GM19463 (cell line): ENCODE data around the gene KCNJ11.

Source experiments
- ATAC-seq: cut with Tn5 transposase; IDR thresholded peaks from one replicate; pipeline ENCODE4 v1.9.1; 2021; ENCODE audit warnings: mild to moderate bottlenecking, moderate library complexity; ENCODE audit not compliant: unreplicated experiment

The KCNJ11 gene

DNA sequence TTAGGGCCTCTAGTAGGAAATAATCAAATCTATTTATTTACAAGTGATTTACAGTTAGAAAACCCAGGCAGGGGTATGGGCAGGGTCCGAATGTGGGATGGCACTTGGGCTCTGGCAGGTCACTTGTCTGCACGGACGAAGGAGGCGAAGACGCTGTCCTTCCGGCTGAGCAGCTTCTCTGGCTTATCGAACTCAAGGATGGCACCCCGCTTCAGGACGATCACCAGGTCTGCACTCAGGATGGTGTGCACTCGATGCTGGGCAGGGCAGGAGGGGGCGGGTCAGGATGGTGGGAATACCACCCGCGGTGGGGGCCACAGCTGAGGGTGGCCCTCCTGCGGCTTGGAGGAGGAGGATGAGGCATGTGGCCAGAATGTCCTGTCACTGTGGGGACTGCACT, 4.4 kb upstream of the KCNJ11 start:
- no peak for ATAC-seq

DNA sequence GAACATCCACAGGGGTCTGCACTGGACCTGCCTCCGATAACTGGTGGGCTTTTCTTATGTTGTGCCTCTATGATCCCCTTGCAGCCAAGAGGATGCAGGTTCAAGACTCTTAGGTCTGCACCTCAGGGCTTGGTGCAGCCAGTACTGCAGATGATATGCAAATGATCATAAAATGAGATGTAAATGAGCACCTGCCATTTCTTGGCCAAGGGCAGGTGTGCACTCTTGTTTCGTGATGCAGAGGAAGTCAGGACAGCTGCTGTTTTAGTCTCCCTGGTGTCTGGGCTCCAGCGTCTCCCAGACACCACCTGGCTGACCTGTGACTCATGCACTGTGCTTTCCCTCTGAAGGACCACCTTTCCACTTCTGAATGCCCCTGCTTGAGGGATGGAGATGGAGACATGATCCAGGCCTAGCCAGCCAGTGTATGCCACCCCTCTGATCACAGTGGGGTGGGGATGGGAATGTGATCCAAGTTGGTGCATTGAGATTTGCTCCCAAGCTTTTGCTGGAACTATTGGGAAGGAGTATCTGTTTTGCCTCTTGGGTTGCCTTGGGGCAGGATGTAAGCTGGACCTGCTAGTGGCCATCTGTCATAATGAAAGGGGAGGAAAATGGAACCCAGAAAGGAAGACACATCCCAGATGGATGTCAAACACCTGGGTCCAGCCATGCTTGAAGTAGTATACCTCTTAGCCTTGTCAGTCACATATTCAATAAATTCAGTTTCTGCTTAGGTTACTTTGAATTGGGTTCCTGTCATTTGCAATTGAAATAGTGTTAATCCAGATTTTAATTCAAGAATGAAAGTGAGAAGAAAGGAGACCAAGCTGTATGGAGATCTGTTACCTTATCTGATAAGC, 3.3 kb upstream of the KCNJ11 start:
- no peak for ATAC-seq

DNA sequence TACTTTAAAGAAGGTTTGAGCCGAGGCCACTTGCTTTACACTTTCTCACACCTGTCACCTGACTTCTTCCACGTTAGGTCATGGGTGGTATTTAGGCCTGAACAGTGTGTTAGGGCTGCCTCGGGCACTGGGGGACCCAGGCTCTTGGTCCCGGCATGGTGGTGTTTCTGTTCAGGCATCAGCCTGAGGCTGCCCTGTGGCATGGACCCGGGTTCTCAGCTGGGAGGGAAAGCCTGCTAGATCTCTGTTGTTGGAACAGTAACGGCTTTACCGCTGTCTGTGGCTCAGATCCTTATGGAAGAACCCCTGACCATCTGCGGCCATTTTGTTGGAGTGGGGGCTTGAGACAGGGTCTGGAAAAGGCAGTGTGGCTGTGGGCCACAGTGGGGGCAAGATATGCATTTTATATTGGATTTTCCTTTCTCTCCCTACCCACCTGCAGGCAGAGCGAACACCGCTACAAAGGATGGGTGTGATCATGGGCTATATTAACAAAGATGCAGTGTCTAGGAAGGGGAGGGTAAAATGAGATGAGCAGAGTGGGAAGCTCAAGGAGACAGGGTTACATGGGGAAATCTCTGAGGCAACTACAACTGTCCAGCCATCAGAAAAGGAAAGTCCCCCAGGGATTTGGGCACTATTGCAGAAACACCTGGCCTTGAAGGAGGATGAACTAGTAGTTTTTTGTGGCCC, 1.6 kb upstream of the KCNJ11 start:
- ATAC-seq = no peak

DNA sequence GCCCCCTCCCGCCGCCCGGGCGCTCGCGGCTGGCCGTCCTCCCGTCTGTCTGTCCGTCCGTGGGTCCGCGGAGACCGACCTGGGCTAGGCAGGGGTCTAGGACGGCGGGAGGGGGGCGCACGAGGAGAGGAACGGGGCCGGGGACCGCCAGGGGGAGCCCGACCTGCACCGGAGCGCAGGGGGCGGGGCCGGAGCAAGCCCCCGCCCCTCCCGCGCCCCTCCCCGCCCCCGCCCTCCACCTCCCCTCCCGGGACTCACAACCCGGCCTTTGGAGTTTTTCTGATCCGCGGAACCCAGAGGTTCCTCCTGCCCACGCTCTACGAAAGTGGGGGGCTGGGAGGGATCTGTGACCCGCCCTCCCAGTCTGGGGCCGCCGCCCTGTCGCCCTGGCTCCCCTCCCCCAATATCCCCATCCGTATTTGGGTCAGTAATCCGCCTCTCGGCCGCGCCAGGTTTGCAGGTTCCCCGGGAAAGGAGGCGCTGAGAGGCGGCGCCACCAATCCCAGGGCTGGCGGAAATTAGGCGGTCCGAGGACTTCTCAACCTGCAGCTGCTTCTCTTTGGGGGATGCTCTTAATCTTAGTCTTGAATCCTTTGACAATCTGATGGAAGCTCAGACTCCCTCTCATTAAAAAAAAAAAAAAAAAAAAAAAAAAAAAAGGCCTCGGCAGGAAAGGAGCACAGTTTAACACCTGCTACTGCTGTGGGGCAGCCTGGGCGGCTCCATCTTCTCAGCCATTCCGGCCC, 925 bp upstream of the KCNJ11 start:
- ATAC-seq = peak; percentile 62

DNA sequence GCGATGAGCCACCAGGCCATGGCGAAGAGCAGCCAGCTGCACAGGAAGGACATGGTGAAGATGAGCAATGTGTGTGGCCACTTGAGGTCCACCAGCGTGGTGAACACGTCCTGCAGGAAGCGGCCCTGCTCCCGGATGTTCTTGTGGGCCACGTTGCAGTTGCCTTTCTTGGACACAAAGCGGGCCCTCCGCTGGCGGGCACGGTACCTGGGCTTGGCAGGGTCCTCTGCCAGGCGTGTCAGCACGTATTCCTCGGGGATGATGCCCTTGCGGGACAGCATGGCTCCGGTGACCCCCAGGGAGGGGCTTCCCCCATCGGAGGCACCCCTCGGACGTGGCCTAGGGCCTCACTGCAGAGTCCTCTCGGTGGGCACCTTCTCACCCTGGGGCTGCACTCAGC, 648 bp downstream of the KCNJ11 start:
- no peak for ATAC-seq

DNA sequence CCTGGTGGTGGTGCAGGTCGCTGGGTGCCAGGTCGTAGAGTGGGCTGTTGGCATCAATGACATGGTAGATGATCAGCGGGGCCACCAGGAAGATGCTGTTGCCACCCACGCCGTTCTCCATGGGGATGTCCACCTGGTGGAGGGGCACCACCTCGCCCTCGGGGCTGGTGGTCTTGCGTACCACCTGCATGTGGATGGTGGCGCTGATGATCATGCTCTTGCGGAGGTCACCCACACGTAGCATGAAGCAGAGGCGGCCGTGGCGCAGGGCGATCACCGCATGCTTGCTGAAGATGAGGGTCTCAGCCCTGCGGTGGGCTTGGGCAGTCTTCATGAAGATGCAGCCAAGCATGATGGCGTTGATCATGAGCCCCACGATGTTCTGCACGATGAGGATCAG, 1.2 kb downstream of the KCNJ11 start:
- ATAC-seq = no peak

DNA sequence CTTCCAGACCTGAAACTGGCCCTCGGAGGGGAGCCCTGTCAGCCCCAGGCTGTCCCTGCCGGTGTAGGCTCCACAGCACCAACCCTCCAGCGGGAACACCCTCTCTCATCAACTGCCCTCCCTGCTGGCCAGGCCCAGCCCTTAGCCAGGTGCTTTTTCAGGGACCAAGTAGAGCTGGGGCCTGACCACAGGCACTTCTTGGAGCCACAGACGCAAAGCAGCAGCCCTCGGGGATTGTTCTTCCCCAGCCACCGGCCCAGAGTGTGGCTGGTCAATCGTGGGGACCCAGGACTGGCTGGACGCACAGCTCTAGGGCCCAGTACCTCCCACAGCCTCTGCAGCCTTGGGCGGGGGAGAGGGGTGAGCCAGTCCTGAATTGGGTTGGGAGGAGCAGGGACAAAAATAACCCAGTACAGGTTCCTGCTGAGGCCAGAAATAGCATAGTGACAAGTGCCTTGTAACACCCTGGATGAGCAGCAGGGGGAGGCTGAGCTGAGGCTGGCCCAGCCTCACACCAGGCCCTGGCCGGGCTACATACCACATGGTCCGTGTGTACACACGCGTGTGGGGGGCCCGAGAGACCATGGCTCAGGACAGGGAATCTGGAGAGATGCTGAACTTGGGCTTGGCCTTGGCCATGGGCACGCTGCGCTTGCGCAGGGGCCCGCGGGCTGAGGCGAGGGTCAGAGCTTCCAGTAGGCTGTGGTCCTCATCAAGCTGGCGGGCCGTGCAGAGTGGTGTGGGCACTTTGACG, 2.0 kb downstream of the KCNJ11 start:
- ATAC-seq = peak; percentile 41

DNA sequence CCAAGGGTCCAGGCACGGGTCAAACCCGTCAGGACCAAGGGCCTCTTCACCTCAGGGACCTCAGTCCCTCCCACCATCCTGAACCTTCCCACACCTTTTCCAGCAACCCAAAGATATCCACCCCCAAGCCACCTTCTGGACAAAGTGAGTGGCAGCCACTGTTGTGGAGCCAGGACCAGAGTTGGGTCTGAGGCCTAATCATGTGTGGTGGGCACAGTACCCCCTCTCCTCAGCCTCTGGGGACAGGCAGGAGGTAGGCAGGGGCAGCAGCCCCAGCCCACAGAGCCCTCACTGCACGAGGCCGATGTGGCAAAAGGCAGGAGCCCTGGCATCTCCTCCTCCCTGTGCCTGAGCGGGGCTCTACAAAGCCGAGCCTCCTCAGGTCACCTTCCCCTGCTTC, 2.5 kb downstream of the KCNJ11 start:
- ATAC-seq = no peak

DNA sequence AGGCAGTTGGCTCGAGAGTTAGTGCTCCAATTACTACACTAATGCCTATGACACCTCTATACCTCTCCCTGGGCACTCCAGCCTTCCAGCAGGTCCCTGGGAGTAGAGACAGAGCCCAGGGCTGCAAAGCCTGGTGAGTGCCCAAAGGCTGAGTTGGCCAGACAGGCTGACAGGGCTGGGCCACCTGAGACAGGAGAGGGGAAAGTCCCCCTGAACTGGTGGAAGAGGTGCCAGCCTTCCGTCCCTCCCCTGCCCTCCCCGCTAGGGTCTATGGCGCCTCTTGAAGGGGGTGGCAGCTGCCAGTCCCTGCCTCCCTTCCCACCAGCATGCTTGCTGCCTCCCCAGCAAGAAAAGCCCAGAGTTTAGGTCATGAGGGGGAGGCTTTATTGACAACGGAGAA, 3.0 kb downstream of the KCNJ11 start:
- no peak for ATAC-seq

DNA sequence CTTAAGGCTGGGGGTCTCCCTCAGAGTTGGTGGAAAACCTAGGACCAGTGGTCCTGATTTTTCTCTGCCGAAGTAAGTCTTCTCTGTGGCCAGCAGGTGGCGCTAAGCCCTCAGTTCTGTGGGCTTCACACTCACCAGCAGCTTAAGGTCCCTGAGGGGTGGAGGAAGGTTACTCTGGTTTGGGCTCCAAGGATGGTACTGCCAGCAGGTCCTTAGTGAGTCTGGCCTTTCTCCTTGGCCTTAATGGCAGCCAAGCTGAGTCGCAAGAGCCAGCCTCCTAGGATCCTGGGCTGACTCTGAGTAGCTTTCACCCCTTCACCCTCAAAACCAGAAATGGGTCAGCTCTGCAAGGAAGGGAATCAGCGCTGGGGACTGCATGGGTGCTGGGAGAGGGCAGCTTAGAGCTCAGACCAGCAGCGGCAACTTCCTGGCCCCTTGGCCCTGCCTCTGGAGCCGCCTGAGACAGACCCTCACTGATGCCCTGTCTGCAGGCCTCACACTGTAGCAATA, 4.4 kb downstream of the KCNJ11 start:
- peak; percentile 52 for ATAC-seq

DNA sequence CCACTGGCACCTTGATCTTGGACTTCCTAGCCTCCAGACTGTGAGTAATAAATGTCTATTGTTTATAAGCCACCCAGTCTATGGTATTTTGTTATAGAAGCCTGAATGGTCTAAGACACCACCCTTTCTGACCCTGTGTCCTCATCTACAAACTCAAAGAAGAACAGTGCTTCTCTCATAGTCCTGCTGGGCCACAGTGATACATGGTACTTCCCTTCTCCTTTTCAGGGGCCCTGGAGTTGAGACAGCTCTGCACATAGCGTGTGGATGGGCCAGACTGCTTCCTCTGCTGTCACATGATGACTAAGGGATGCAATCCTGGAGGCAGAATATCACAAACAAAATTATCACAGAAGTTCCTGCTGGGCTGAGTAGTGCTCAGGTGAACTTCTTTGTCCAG, 5.0 kb downstream of the KCNJ11 start:
- ATAC-seq = no peak

DNA sequence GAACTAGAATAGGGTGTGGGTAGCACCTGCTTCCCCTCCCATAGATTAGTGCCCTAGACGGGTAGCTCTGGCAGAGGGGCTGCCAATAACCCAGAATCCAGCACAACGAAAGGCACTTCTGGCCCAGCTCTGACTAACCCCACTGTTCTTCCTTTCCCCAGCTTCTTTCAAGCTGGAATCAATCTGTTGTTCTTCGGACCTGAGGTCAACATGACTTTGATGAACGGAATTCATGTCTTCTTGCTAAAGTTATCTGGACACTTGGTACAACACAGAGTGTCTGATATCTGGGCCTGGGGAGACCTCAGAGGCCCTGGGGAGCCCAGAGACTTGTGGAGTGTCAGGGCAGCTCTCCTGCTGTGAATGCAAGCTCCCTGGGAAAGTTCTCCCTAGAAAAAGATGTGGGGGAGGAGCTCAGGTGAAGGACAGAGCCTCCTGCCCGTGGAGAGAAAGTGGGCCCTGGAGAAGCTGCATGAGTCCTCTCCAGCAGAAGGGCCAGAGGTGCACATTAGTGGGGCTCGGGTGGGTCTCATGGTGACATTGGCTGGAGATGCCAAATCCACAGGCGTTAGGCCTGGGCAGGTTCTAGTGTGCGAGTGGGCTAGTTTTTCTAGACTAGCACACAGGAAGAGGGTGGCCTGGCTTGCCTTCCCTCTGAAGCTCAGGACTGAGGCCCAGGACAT, 6.3 kb downstream of the KCNJ11 start:
- no peak for ATAC-seq

DNA sequence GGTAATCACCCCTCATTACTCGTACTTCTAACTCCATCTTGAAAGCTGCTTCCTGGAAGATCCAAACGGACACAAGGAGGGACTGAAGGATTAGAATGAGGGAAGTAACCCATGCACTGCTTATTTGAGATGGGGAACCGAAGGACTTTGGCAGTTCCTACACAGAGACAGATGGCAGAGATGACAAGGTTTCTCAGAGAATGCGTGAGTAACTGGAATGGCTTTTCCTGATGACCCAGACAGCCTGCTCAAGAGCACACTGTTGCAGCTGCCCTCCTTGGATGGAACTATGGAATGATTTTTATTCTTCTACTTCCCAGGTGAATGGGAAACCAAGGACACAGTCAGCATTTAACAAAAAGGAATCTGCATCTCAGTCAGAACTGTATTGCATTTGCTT, 7.3 kb downstream of the KCNJ11 start:
- ATAC-seq = no peak

DNA sequence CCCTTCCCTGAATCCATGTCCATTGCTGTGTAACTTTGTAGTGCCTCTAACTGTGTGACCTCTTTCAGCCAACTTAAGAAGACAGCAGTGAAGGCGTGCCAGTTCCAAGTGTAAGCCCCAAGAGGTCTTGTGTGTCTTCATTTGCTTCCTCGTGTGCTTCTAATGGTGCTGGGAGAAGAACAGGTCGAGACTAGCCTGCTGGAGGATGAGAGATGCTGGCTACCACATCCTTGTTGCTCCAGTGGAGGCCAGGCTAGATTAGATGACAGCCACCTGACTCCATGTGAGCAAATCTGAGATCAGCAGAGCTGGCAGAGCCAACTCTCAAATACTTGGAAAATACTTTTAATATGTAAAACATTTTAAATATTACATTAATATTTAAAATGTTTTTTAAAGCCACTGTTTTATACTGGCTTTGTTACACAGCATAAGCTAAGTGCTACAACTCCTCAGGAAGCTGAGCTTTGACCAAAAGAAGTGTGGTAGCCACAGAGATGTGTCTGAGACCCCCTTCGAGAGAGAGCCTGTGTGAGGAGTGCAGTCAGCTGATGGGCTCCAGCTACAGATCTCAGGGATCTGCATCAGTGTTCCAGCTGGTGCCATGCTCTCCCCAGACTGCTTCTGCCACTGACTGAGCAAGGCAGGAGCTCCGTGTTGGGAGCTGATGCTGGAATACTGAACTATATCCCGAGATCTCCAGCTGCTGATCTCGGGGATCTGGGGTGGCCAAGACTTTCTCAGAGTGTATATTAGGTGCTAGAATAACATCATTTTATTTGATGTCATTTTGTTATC, 8.9 kb downstream of the KCNJ11 start:
- ATAC-seq = no peak

DNA sequence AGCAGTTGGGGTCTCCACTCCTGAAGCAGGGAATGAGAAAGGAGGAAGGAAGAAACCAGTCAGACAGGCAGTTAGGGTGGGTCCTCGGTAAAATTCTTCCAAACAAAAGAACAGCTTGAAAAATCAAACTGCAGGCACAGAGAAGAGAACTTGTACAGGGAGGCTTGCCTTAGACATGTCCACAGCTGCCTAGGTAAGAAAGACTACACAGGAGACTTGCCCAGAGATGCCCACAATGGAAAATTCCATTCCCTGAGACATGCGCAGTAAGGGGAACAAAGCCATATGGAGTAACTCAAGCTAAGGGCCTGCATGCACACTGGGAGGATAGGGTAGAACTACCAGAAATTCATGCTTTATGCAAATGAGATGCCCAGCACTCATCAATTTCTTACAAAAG, 9.8 kb downstream of the KCNJ11 start:
- no peak for ATAC-seq

DNA sequence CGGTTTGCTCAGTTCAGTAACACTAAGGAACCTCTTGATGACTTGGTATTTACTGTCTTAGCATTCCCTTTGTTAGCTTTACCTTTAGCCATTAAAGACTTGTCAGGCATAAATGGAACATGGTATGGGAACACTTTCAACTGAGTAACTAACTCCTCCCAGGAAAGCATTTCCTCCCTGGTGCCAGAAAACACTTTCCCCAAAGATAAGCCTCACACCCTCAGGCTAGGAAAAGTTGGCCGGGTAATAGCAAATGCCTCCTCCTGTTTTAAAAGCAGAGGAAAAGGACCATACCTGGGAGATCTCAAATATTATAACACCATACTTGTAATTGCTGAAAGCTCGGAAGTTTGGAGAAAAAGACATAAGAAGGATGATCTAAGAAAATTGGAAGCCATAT, 12.0 kb downstream of the KCNJ11 start:
- ATAC-seq = no peak

DNA sequence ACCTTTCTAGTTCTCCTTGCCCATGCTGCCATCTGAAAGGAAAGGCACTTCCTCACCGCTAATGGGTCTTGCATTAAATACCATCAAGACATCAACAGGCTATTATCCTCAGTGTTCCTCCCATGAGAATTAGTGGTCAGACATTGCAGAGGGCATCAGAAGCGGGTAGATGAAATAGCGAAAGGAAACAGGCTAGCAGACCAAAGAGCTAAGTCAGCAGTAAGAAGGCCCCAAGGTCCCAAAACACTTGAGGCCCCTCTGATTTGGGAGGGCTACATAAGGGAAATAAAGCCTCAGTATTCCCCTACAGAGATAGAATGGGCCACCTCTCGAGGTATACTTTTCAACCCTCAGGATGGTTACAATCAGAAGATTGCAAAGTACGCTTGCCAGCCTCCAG, 12.9 kb downstream of the KCNJ11 start:
- no peak for ATAC-seq

DNA sequence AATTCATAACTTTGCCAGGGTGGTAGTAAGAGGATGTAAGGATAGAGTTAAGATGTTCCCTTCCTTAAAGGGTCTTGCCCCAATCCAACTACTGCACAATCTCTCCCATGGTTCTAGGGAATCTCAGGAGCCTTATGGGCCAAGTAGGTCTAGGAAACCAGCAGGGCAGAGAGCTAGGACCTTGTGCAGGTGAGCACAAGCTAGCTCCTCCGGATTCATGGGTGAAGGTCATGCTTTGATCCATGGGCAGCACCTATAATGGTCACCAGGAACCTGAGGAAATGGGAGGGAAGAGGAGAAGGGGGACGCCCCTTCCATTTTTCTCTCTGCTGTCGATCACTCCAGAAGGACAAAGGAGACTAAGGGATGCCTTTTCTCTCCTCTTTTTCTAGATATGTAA, 16.8 kb downstream of the KCNJ11 start:
- ATAC-seq = no peak

DNA sequence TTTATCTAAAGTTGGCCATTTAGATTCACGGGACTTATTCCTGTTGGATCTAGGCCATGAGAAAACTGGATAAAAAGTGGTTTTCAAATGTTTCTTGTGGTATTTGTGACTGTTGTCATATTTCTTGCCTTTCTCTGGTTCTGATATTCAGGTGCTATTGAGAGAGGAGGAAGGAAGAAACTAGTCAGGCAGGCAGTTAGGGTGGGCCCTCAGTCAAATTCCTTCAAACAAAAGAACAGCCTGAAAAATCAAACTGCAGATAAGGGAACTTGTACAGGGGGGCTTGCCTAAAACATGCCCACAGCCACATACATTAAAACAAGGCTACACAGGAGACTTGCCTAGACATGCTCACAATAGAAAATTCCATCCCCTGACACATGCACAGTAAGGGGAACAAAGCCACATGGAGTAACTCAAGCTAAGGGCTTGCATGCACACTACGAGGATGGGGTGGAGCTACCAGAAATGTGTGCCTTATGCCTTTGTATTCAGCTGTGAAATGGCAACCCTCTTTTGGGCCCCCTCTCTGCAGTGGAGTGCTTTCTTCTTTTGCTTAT, 18.7 kb downstream of the KCNJ11 start:
- ATAC-seq = no peak
